Measurements from ENCODE around the gene RIMBP2. TPM values are rescaled to one million over a fixed set of nuclear protein-coding genes. Genes with fewer than 3 reads are reported as not detected.
A peak's percentile ranks its signal among the peaks of the same experiment; 100 is the strongest.

The RIMBP2 gene
- total RNA-seq, 1 experiment from 2014 or later, result not detected

- Mint-ChIP-seq H3K4me3 (ENCODE audit: unreplicated experiment) (no peak overlapping the region), H3K27ac (ENCODE audit: unreplicated experiment) (no peak overlapping the region), H3K27me3 (ENCODE audit: insufficient read depth, unreplicated experiment) (peaks cover 5% of the 10 kb centered on the region), H3K36me3 (ENCODE audit: insufficient read depth, unreplicated experiment) (no peaks in the 10 kb centered on the region), H3K4me1 (ENCODE audit: low read depth, unreplicated experiment) (no peaks in the 10 kb centered on the region), H3K9me3 (ENCODE audit: unreplicated experiment) (no peaks in the 10 kb centered on the region)
- TF ChIP-seq, protein P1, sequence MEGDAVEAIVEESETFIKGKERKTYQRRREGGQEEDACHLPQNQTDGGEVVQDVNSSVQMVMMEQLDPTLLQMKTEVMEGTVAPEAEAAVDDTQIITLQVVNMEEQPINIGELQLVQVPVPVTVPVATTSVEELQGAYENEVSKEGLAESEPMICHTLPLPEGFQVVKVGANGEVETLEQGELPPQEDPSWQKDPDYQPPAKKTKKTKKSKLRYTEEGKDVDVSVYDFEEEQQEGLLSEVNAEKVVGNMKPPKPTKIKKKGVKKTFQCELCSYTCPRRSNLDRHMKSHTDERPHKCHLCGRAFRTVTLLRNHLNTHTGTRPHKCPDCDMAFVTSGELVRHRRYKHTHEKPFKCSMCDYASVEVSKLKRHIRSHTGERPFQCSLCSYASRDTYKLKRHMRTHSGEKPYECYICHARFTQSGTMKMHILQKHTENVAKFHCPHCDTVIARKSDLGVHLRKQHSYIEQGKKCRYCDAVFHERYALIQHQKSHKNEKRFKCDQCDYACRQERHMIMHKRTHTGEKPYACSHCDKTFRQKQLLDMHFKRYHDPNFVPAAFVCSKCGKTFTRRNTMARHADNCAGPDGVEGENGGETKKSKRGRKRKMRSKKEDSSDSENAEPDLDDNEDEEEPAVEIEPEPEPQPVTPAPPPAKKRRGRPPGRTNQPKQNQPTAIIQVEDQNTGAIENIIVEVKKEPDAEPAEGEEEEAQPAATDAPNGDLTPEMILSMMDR (IDR thresholded peaks at IDR 0.05; ENCODE audit: insufficient read depth in 1 of 2, low read depth in 1 of 2, low read length in 1 of 2, severe bottlenecking in 1 of 2, unreplicated experiment in 1 of 2), result no peak
- ChIA-PET POLR2A (no interaction called here), CTCF (no interaction called here)
- intact Hi-C loops (cut with micrococcal nuclease; ENCODE audit: unreplicated experiment), result loop anchor here (2.0 kb wide), 1 partner anchor 26 kb away; no protein-coding TSS in a partner anchor
- H3K36me3 ChIP-seq (ENCODE audit: control insufficient read depth, insufficient read depth, low read length), result no peaks in the 10 kb centered on the region
- peak in 1 of 2 experiments; percentile 25 for DNase-seq
- H3K9me3 ChIP-seq, result no peaks in the 10 kb centered on the region
- H3K27me3 ChIP-seq (replicated peaks; ENCODE audit: control insufficient read depth, insufficient read depth, low read length), result no peaks in the 10 kb centered on the region; the same call in 1 of the 2 replicates
- no peaks in the 10 kb centered on the region for H3K4me1 ChIP-seq
- H3K4me3 ChIP-seq (ENCODE audit: low read depth, low read length), result no peak overlapping the region
- BruUV-seq (replicated peaks), result no TSS peak
Measured at GRCh38 chr12:130552483-130552996, 163.6 kb downstream of the RIMBP2 start.

DNA sequence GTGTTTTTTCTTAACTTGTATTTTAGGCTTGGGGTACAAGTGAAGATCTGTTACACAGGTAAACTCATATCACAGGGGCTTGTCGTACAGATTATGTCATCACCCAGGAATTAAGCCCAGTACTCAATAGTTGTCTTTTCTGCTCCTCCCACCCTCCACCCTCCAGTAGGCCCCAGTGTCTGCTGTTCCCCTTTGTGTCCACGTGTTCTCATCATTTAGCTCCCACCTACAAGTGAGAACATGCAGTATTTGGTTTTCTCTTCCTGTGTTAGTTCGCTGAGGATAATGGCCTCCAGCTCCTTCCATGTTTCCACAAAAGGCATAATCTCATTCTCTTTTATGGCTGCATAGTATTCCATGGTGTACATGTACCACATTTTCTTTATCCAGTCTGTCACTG is 166.7 kb downstream of the RIMBP2 start:
- Histone ChIP-seq H3K4me3 (ENCODE audit: low read depth, low read length) (no peak overlapping the region), H3K4me1 (no peaks in the 10 kb centered on the region), H3K36me3 (ENCODE audit: control insufficient read depth, insufficient read depth, low read length) (no peaks in the 10 kb centered on the region), H3K9me3 (no peaks in the 10 kb centered on the region), H3K27me3 (replicated peaks; ENCODE audit: control insufficient read depth, insufficient read depth, low read length) (no peaks in the 10 kb centered on the region)
- Mint-ChIP-seq H3K36me3 (ENCODE audit: insufficient read depth, unreplicated experiment) (no peaks in the 10 kb centered on the region), H3K4me3 (ENCODE audit: unreplicated experiment) (no peak overlapping the region), H3K9me3 (ENCODE audit: unreplicated experiment) (no peaks in the 10 kb centered on the region), H3K4me1 (ENCODE audit: low read depth, unreplicated experiment) (no peaks in the 10 kb centered on the region), H3K27me3 (ENCODE audit: insufficient read depth, unreplicated experiment) (peaks cover 2% of the 10 kb centered on the region), H3K27ac (ENCODE audit: unreplicated experiment) (no peak overlapping the region)
- intact Hi-C loops (cut with micrococcal nuclease; ENCODE audit: unreplicated experiment), result no loop called here
- TF ChIP-seq, protein P1 (IDR thresholded peaks at IDR 0.05; ENCODE audit: insufficient read depth in 1 of 2, low read depth in 1 of 2, low read length in 1 of 2, severe bottlenecking in 1 of 2, unreplicated experiment in 1 of 2), result no peak
- CTCF ChIA-PET, result no interaction called here
- no TSS peak for BruUV-seq (replicated peaks)
- no peak for DNase-seq
- POLR2A ChIA-PET, result no interaction called here

GRCh38 chr12:130547480-130548155 is 168.5 kb downstream of the RIMBP2 start:
- Mint-ChIP-seq H3K36me3 (ENCODE audit: insufficient read depth, unreplicated experiment) (no peaks in the 10 kb centered on the region), H3K27me3 (ENCODE audit: insufficient read depth, unreplicated experiment) (peaks cover 6% of the 10 kb centered on the region), H3K9me3 (ENCODE audit: unreplicated experiment) (no peaks in the 10 kb centered on the region), H3K4me1 (ENCODE audit: low read depth, unreplicated experiment) (no peaks in the 10 kb centered on the region), H3K4me3 (ENCODE audit: unreplicated experiment) (no peak overlapping the region), H3K27ac (ENCODE audit: unreplicated experiment) (no peak overlapping the region)
- Histone ChIP-seq H3K27me3 (replicated peaks; ENCODE audit: control insufficient read depth, insufficient read depth, low read length) (no peaks in the 10 kb centered on the region), H3K4me1 (no peaks in the 10 kb centered on the region), H3K4me3 (ENCODE audit: low read depth, low read length) (no peak overlapping the region), H3K36me3 (ENCODE audit: control insufficient read depth, insufficient read depth, low read length) (no peaks in the 10 kb centered on the region), H3K9me3 (no peaks in the 10 kb centered on the region)
- ChIA-PET POLR2A (no interaction called here), CTCF (interaction anchor here (0.5 kb wide), 1 partner anchor 272 kb away, joined by 3 read pairs; no protein-coding TSS in a partner anchor)
- no TSS peak for BruUV-seq (replicated peaks)
- DNase-seq, result no peak
- TF ChIP-seq, protein P1 (IDR thresholded peaks at IDR 0.05; ENCODE audit: insufficient read depth in 1 of 2, low read depth in 1 of 2, low read length in 1 of 2, severe bottlenecking in 1 of 2, unreplicated experiment in 1 of 2), result no peak
- intact Hi-C loops (cut with micrococcal nuclease; ENCODE audit: unreplicated experiment), result no loop called here

Data from Caco-2 (cell line).